Right ventricle myocardium superior (tissue), 1 donor: Measurements from ENCODE around the gene YARS1. TPM values are rescaled to one million over a fixed set of nuclear protein-coding genes. Genes with fewer than 3 reads are reported as not detected.
A peak's percentile ranks its signal among the peaks of the same experiment; 100 is the strongest.

Experiments used
- ATAC-seq: fragments of 200-7000 bp; cut with Tn5 transposase; one replicate; pipeline ENCODE4 v1.9.1; 2020; ENCODE audit warnings: mild to moderate bottlenecking; ENCODE audit not compliant: poor library complexity
- DNase-seq: peaks from one replicate; pipeline ENCODE4 v3.0.0-alpha.2; 2020
- intact Hi-C: fragments of 100-400 bp; cut with DNase I; formaldehyde crosslinking; loops from one replicate; pipeline ENCODE4 v1.11.2; 2022
- long read RNA-seq: library from polyadenylated mRNA; unstranded; transcript quantifications from one replicate; pipeline ENCODE4 v2.0.0, GENCODE V29; 2021
- total RNA-seq: library from RNA; stranded (reverse); fragmentation: NEBNext Ultra II Directional; extraction: Animal tissue kit (Norgen Biotek cat#: 25700); gene quantifications from one replicate; pipeline ENCODE4 v1.2.1, GENCODE V29; 2021
- donor health status: DM: no; HTN: yes; CAD: no; lungs with severe emphysema.

YARS1 gene
- total RNA-seq, result 34.1 TPM
- long read RNA-seq, transcript YARS-201 (13 exons, 3,238 nt), result major isoform, 34 of 49 reads
- long read RNA-seq, partial matches to known transcripts, result 12 of 49 reads
- long read RNA-seq, other reads (novel, unspliced or antisense), result 2 of 49 reads

DNA sequence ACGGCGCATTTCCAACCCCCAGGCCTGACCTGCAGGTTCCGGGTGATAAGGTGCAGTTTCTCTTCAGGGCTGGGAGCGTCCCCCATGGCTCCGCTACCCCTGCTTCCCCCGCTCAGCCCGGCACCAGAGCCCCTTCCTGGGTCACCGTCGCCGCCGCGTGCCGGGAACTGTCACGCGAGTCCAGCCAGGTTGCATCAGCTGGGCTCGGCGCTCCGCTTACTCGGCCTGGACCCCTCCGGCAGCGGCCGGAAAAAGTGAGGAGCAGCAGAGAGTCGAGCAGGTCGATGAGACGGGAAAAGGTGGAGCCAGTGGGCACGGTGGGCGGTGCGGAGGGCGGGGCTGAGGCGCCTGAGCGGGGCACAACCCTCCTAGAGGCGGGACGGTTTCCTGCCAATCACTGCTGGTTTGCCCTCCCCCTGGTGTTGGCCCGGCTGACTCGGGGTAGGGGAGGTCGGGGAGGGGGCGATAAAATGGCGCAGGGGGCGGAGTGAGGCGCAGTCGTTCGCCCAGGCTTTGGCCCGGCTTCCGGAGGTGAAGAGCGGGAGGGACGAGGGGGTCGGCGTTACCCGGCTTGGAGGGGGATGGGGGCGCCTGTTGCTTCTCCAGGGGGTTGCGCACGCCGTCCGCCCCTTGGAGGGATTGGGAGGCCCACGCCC, at the start of gene YARS1, which contains the start of gene S100PBP:
Gene YARS1 (minus strand): TSS at position 200 of the 656 bp plus-strand sequence. CDS start 114 bp downstream, at position 86.
Gene S100PBP (plus strand): TSS at position 495 of the 656 bp plus-strand sequence. CDS start 8,447 bp downstream, outside the sequence.
- intact Hi-C loops, result no loop called here
- ATAC-seq, result peak; percentile 98
- DNase-seq, result peak; percentile 100

DNA sequence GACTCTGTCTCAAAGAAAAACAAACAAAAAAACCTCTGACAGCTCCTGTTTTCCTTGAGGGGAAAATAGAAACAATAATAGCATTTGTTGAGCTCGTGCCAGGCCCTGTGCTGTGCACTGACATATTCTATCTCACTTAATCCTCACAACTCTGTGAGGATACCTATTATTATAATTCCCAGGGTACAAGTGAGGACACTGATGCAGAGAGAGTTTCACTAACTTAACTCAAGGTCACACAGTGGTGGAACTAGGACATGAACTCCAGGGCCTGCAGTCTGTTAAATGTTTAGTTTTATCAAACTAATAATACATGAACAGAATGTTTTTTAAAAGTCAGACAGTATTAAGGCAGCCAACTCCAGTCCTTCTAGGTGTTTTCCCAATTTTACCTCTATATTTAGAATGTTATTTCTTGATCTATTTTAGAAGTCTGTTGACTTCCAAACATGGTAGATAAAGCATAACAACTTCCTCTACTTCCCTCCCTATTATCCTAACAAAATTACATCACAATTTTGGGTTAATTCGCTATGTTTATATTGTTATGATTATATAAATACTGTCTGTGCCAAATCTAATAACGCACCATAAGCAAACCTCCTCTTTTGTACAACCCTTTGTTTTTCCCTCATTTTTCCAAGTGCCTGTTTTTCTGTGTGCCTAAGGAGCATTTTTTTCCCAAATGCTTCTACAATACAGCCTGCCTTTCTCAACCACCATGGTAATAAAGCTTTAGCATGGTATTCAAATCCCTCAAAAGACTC, 48.7 kb upstream of the YARS1 start:
- DNase-seq (no peak), ATAC-seq (peak; percentile 41)
- intact Hi-C loops, result no loop called here

GRCh38 chr1:32864375-32865019, 47.3 kb upstream of the YARS1 start:
- DNase-seq (no peak), ATAC-seq (peak; percentile 67)
- intact Hi-C loops, result no loop called here

DNA sequence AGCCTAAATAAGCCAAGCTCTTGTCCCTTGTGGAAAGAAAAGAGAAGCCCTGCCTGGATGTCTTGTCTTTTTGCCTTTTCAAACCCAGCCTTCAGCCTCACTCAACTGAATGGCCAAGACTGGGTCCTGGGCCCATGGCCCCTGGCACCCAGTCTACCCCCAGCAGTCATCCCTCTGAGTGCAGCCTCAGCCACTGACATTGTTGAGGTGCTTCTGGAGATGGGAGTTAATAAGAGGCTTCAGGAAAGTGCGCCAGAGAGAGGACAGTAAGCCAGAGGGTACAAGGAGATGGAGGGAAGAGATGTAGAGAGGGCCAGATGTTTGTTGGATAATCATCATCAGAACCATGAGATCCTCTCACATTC, 46.7 kb upstream of the YARS1 start:
- intact Hi-C loops, result no loop called here
- ATAC-seq (peak; percentile 6), DNase-seq (no peak)

GRCh38 chr1:32863218-32863880, 46.2 kb upstream of the YARS1 start:
- no peak for ATAC-seq
- no peak for DNase-seq
- intact Hi-C loops, result no loop called here

- DNase-seq, result no peak
- ATAC-seq, result no peak
Observed at GRCh38 chr1:32861904-32862695, 44.9 kb upstream of the YARS1 start.

GRCh38 chr1:32860566-32860965, 43.4 kb upstream of the YARS1 start:
- intact Hi-C loops, result no loop called here
- no peak for ATAC-seq
- DNase-seq, result no peak

More at GRCh38 chr1:32861904-32862695, 44.9 kb upstream of the YARS1 start:
- intact Hi-C loops, result no loop called here

- intact Hi-C loops, result no loop called here
- DNase-seq, result no peak
- ATAC-seq, result no peak
Observed at GRCh38 chr1:32859915-32860314, 42.8 kb upstream of the YARS1 start.

DNA sequence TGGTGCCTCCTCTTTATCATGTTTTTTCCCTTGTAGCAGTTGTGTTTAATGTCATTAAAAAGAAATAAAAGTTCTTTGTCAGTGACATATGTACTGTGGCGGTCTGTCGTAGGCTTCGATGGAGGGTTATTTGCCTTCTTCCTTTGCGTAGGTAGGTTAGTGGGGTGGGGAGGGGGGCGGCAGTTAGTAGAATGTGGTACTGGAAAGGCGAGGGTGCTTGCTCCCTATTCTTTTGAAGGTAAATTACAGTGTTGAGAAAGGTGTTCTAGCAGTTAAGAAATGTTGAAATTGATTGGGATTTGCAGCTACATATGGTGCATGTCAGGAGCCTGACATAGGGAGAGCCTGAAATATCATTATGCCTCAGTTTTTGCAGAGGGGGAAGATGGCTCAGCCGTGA, 41.6 kb upstream of the YARS1 start:
- intact Hi-C loops, result no loop called here
- ATAC-seq (no peak), DNase-seq (no peak)

DNA sequence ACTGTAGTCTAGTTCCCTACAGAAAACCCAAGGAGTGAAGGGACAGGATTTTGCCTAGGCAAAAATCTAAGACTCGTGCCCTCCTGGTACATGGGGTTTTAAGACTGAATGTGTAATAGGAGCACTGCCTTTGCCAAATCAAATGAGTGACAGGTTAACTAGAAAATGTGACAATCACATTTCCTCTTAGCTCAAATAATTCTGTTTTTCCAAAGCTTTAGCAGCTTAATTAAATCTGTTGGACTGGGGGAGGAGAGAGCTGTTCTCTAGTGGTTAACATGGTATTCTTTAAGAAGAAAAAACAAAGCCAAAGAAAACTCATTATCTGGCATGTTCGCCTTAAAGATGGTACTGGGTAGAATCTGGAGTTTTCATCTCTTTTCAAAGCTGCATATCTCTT, 41.0 kb upstream of the YARS1 start:
- intact Hi-C loops, result no loop called here
- no peak for DNase-seq
- ATAC-seq, result no peak

DNA sequence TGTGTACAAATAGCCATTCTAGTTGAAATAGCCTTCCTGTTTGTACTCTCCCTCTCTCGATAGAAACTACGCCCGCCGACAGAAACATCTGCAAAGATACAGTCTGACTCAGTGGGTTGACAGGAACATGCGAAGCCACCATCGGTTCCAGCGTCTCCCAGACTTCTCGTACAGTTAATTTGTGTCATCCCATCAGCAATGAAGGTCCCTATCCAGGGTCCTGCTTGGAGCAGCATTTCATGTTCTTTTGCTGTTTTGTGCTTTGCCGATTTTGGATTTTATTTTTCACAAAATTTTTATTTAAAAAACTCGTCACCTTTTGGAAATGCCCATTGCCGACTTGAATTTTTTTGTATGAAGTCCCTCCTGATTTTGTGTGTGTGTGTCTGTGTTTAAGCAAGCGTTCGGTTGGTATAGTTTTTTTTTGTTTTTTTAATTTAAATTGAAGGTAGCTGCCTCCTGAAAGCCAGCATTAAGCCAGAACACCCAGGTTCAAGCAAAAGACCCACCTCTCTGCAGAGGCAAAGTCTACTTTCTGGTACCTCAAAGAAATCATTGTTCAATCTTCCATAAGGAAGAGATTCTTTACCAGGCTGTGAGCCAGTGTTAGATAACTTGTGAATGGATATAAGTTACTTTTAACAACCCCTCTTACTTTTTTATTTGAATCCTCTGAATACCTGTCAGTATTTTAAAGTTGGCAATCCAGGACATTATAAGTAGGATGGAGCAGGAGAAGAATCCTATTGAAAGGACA, 38.9 kb upstream of the YARS1 start:
- ATAC-seq, result no peak
- intact Hi-C loops, result no loop called here
- DNase-seq, result no peak

DNA sequence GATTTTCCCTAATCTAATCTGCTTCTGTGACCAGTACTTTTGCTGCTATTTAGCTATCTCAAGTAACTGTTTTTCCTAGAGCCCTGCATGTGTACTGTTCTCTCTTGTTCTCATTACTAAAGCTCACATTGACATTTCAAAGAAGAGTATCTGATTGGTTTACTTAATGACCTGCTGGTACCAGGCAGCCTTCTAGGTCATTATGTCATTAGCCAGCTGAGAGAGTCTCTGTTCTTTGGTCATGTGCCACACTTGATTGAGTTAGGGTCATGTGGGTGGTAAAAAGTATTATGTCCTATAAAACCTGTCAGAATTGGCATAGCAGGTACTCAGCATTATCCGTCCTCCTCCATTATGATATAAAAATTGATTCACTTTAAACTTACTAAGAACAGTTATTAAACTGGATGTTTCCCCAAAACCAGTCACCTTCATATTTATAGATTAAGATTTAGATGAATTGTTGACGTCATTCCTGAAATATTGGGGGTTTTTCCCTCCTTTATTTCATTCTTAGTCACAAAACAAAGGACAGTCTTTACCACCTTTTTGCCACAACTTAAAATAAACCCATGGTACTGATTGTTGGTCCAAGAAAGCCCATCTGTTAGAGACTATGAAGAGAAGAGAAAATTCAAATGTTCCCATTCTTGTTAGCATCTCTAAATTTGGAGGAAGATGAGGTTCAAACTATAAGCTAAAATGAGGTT, 31.4 kb upstream of the YARS1 start:
- no peak for ATAC-seq
- intact Hi-C loops, result no loop called here
- no peak for DNase-seq

DNA sequence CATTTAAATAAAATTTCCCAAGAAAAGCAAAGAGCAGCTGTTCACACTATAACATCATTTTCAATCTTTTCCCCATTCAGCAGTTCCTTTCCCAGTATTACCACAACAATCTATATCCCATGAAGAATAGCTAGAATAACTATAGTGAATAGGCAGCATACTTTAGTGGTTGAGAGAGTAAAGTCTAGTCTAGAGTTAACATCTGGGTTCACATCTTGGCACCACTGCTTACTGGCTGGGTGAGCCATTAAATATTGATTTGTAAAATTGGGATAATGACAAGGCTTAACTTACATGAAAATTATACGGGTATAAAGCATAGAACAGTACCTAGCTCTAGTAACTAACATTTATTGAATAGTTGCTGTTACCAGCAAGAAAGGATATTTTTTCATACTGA, 14.7 kb upstream of the YARS1 start:
- DNase-seq (no peak), ATAC-seq (no peak)
- intact Hi-C loops, result no loop called here

- intact Hi-C loops, result no loop called here
- no peak for DNase-seq
- no peak for ATAC-seq
Observed at GRCh38 chr1:32830092-32830852, 13.1 kb upstream of the YARS1 start.

DNA sequence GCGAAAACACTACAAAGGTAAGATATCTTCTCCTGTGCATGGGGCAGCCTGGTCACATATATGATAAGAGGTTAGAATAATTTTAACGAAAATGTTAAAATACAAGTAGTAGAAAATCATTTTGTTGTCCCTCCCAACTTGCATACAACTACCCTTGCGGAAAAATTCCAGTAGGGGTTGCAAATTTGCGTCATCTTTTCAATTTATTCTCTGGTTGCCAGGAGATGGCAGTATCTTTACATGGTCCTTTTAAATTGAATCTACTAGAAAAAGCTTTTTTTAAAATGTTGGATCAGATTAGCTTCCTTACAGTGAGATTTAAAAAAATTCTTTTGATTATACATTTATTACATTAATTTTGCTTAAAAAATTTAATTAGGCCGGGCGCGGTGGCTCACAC, 11.2 kb upstream of the YARS1 start:
- intact Hi-C loops, result loop anchor here (10.0 kb wide), 1 partner anchor 46 kb away; the partner anchor contains the start of gene FNDC5
- ATAC-seq, result no peak

GRCh38 chr1:32825181-32825580, 8.0 kb upstream of the YARS1 start:
- intact Hi-C loops, result loop anchor here (10.0 kb wide), 1 partner anchor 50 kb away; the partner anchor contains the start of gene FNDC5
- ATAC-seq, result no peak
- no peak for DNase-seq

More for the DNA sequence above, 11.2 kb upstream of the YARS1 start:
- no peak for DNase-seq
